ENCODE measurements around the gene MC1R. TPM values are rescaled to one million over a fixed set of nuclear protein-coding genes. Genes with fewer than 3 reads are reported as not detected.

MC1R gene
- total and polyA plus RNA-seq, 2 donors from 2014 or later = 2.1 to 13.5 TPM

GRCh38 chr16:89890200-89890599, 28.5 kb upstream of the MC1R start:
- no peaks in the 10 kb centered on the region for H3K4me1 ChIP-seq (ENCODE audit: control insufficient read depth in 2 of 3, insufficient read depth in 2 of 3, low read depth in 1 of 3, low read length in 3 of 3)
- no peak for FAIRE-seq
- H3K36me3 ChIP-seq (ENCODE audit: control insufficient read depth in 2 of 3, insufficient read depth in 3 of 3, low read length in 3 of 3) = peaks cover 2 to 43% (median 34%) of the 10 kb centered on the region in 3 donors
- H3K27ac ChIP-seq (ENCODE audit: low read depth in 2 of 2, low read length in 2 of 2) = no peak overlapping the region
- no peak overlapping the region for H3K9ac ChIP-seq (ENCODE audit: low read length in 3 of 3)
- no peak for DNase-seq
- no peaks in the 10 kb centered on the region for H3K9me3 ChIP-seq (ENCODE audit: control insufficient read depth in 2 of 3, insufficient read depth in 1 of 3, low read length in 3 of 3)
- intact Hi-C loops (cut with DNase I) = no loop called here
- H3K4me3 ChIP-seq (ENCODE audit: low read length in 3 of 3) = no peak overlapping the region
- no peaks in the 10 kb centered on the region for H3K27me3 ChIP-seq (ENCODE audit: control insufficient read depth, insufficient read depth, low read length)
- TF ChIP-seq CTCF (IDR thresholded peaks at IDR 0.05; ENCODE audit: borderline replicate concordance, extremely low read depth, insufficient read depth) = no peak

GRCh38 chr16:89890886-89891657, 27.6 kb upstream of the MC1R start:
- FAIRE-seq (no peak), DNase-seq (no peak)
- no peaks in the 10 kb centered on the region for H3K27me3 ChIP-seq (ENCODE audit: control insufficient read depth, insufficient read depth, low read length)
- H3K9me3 ChIP-seq (ENCODE audit: control insufficient read depth in 2 of 3, insufficient read depth in 1 of 3, low read length in 3 of 3) = no peaks in the 10 kb centered on the region
- H3K4me1 ChIP-seq (ENCODE audit: control insufficient read depth in 2 of 3, insufficient read depth in 2 of 3, low read depth in 1 of 3, low read length in 3 of 3) = no peaks in the 10 kb centered on the region
- no peak for TF ChIP-seq CTCF (IDR thresholded peaks at IDR 0.05; ENCODE audit: borderline replicate concordance, extremely low read depth, insufficient read depth)
- intact Hi-C loops (cut with DNase I) = no loop called here
- H3K27ac ChIP-seq (ENCODE audit: low read depth in 2 of 2, low read length in 2 of 2) = no peak overlapping the region
- peaks cover 4 to 43% (median 38%) of the 10 kb centered on the region in 3 donors for H3K36me3 ChIP-seq (ENCODE audit: control insufficient read depth in 2 of 3, insufficient read depth in 3 of 3, low read length in 3 of 3)
- H3K9ac ChIP-seq (ENCODE audit: low read length in 3 of 3) = no peak overlapping the region
- no peak overlapping the region for H3K4me3 ChIP-seq (ENCODE audit: low read length in 3 of 3)

DNA sequence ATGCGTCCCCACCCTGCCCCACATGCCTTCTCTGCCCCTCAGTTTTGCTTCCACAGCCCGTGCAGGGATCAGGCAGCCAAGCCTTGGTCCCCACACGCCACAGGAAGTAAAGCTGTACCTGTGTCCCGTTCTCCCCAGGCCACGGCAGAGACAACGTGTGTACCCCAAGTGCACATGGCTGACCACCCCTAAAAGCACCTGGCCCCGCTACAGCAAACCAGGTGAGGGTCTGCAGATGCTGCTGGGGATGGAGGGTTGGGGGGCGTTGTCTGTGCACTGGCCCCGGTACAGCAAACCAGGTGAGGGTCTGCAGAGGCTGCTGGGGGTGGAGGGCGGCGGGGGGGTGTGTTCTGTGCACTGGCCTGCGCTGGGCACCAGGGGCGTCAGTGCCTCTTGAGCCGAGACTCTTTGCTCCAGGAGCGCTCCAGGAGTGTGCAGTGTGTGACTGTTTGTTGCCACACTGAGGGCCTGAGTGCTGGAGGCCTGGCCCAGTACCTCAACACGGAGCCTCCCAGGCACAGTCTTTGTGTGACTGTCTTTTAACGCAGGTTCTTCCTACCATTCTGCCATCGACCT, 26.5 kb upstream of the MC1R start:
- Histone ChIP-seq H3K4me3 (ENCODE audit: low read length in 3 of 3) (no peak overlapping the region), H3K9ac (ENCODE audit: low read length in 3 of 3) (no peak overlapping the region), H3K27me3 (ENCODE audit: control insufficient read depth, insufficient read depth, low read length) (no peaks in the 10 kb centered on the region), H3K36me3 (ENCODE audit: control insufficient read depth in 2 of 3, insufficient read depth in 3 of 3, low read length in 3 of 3) (peaks cover 4 to 44% (median 36%) of the 10 kb centered on the region in 3 donors), H3K4me1 (ENCODE audit: control insufficient read depth in 2 of 3, insufficient read depth in 2 of 3, low read depth in 1 of 3, low read length in 3 of 3) (no peaks in the 10 kb centered on the region), H3K9me3 (ENCODE audit: control insufficient read depth in 2 of 3, insufficient read depth in 1 of 3, low read length in 3 of 3) (no peaks in the 10 kb centered on the region), H3K27ac (ENCODE audit: low read depth in 2 of 2, low read length in 2 of 2) (no peak overlapping the region)
- no peak for TF ChIP-seq CTCF (IDR thresholded peaks at IDR 0.05; ENCODE audit: borderline replicate concordance, extremely low read depth, insufficient read depth)
- DNase-seq (no peak), FAIRE-seq (no peak)
- intact Hi-C loops (cut with DNase I) = no loop called here
